ENCODE measurements around the gene SQSTM1. TPM values are rescaled to one million over a fixed set of nuclear protein-coding genes. Genes with fewer than 3 reads are reported as not detected.

The SQSTM1 gene
- total RNA-seq, 1 experiment from 2014 or later, result 78.5 TPM

DNA sequence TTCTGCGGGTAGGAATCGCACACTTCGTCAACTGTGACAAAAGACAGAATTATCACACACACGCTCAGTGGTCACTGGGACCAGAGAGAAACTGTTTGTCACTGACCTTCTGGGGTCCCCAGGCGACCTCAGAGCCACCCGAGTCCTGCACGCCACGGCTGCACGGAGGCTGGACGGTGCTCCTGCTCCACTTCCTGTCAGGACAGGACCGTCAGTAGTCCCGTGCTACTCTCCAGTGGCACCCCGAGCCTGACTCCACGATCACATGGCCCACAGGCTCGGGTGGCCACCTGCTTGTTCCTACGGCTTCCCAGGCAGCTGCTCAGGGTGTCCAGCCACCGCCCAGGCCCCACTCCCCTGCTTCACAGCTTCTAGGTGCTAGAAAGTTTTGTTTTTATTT is 20.1 kb downstream of the SQSTM1 start:
- DNase-seq (ENCODE audit: low spot score) (no peak), ATAC-seq (no peak)
- Mint-ChIP-seq H3K27ac (no peak overlapping the region), H3K36me3 (peaks cover 73% of the 10 kb centered on the region), H3K9me3 (peaks cover 11% of the 10 kb centered on the region), H3K27me3 (ENCODE audit: low read depth) (no peaks in the 10 kb centered on the region), H3K4me3 (no peak overlapping the region), H3K4me1 (no peaks in the 10 kb centered on the region)
- ChIA-PET POLR2A (no interaction called here), CTCF (interaction anchor here (1.6 kb wide), 1 partner anchor 39 kb away, joined by 3 read pairs; no protein-coding TSS in a partner anchor)
- TF ChIP-seq, protein P1, sequence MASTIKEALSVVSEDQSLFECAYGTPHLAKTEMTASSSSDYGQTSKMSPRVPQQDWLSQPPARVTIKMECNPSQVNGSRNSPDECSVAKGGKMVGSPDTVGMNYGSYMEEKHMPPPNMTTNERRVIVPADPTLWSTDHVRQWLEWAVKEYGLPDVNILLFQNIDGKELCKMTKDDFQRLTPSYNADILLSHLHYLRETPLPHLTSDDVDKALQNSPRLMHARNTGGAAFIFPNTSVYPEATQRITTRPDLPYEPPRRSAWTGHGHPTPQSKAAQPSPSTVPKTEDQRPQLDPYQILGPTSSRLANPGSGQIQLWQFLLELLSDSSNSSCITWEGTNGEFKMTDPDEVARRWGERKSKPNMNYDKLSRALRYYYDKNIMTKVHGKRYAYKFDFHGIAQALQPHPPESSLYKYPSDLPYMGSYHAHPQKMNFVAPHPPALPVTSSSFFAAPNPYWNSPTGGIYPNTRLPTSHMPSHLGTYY (CRISPR knock-in tag; IDR thresholded peaks at IDR 0.05), result no peak
- TF ChIP-seq ZNF512 (CRISPR knock-in tag; IDR thresholded peaks at IDR 0.05; ENCODE audit: borderline replicate concordance) (no peak), RORB (CRISPR knock-in tag; IDR thresholded peaks at IDR 0.05) (no peak), NR2C2 (CRISPR knock-in tag; IDR thresholded peaks at IDR 0.05) (no peak), ZNF671 (CRISPR knock-in tag; IDR thresholded peaks at IDR 0.05) (no peak), ZNF281 (CRISPR knock-in tag; IDR thresholded peaks at IDR 0.05) (no peak), ATF1 (CRISPR knock-in tag; IDR thresholded peaks at IDR 0.05) (no peak), STAT6 (CRISPR knock-in tag; conservative IDR thresholded peaks at IDR 0.05; ENCODE audit: low read depth) (no peak), KAT7 (CRISPR knock-in tag; IDR thresholded peaks at IDR 0.05; ENCODE audit: borderline replicate concordance) (no peak)
- TF ChIP-seq, protein P2, sequence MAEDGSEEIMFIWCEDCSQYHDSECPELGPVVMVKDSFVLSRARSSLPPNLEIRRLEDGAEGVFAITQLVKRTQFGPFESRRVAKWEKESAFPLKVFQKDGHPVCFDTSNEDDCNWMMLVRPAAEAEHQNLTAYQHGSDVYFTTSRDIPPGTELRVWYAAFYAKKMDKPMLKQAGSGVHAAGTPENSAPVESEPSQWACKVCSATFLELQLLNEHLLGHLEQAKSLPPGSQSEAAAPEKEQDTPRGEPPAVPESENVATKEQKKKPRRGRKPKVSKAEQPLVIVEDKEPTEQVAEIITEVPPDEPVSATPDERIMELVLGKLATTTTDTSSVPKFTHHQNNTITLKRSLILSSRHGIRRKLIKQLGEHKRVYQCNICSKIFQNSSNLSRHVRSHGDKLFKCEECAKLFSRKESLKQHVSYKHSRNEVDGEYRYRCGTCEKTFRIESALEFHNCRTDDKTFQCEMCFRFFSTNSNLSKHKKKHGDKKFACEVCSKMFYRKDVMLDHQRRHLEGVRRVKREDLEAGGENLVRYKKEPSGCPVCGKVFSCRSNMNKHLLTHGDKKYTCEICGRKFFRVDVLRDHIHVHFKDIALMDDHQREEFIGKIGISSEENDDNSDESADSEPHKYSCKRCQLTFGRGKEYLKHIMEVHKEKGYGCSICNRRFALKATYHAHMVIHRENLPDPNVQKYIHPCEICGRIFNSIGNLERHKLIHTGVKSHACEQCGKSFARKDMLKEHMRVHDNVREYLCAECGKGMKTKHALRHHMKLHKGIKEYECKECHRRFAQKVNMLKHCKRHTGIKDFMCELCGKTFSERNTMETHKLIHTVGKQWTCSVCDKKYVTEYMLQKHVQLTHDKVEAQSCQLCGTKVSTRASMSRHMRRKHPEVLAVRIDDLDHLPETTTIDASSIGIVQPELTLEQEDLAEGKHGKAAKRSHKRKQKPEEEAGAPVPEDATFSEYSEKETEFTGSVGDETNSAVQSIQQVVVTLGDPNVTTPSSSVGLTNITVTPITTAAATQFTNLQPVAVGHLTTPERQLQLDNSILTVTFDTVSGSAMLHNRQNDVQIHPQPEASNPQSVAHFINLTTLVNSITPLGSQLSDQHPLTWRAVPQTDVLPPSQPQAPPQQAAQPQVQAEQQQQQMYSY (CRISPR knock-in tag; IDR thresholded peaks at IDR 0.05), result no peak
- TF ChIP-seq, protein P3, sequence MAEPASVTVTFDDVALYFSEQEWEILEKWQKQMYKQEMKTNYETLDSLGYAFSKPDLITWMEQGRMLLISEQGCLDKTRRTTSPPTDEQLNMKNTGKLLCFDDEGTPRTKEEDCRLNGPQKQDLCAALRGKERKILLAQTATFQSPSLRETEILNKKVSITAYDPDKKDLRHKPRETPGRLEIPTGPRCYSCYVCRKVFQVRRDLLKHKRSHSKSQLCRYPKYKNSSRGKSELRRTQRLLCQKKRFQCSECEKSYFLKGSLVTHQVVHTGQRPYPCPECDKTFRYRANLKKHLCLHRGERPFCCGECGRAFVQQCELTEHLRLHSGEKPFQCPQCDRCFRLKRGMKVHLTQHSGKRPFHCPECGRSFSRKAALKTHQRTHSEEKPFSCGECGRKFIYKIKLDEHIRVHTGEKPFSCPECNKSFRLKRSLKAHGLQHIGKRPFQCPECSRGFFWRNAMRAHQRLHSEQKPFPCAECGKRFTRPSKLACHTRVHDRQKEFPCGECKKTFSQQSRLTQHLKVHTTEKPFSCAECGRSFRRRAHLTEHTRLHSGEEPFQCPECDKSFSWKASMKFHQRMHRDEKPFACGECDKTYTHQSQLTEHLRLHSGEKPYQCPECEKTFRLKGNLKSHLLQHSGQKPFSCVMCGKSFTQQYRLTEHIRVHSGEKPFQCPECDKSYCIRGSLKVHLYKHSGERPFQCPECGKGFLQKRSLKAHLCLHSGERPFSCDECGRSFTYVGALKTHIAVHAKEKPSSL (CRISPR knock-in tag; conservative IDR thresholded peaks at IDR 0.05), result no peak

Measured in WTC11 (cell line).